Osteoblast (primary cell): ENCODE measurements around the gene GAST. TPM values are rescaled to one million over a fixed set of nuclear protein-coding genes. Genes with fewer than 3 reads are reported as not detected.

Experiments used
- DNase-seq: peaks from one replicate; pipeline ENCODE4 v3.0.0; 2011; ENCODE audit warnings: low spot score, mixed read lengths; ENCODE audit not compliant: insufficient read length; ENCODE audit errors: missing footprints
- H2AFZ ChIP-seq: 2 replicates; pipeline ENCODE4 v1.6.0; 2011; ENCODE audit warnings: mild to moderate bottlenecking, low read length
- H3K27ac ChIP-seq: 2 replicates; pipeline ENCODE4 v1.5.1; 2011; ENCODE audit warnings: mild to moderate bottlenecking, low read depth, low read length, moderate library complexity
- H3K27me3 ChIP-seq: 2 replicates; pipeline ENCODE4 v1.6.0; 2012; ENCODE audit warnings: mild to moderate bottlenecking, control low read depth, inconsistent platforms, low read length, moderate library complexity; ENCODE audit not compliant: insufficient read depth
- H3K36me3 ChIP-seq: 2 replicates; pipeline ENCODE4 v1.5.1; 2011; ENCODE audit warnings: mild to moderate bottlenecking, low read length, control low read depth, moderate library complexity; ENCODE audit not compliant: insufficient read depth
- H3K4me1 ChIP-seq: 2 replicates; pipeline ENCODE4 v1.5.1; 2011; ENCODE audit warnings: mild to moderate bottlenecking, low read length, control low read depth, moderate library complexity; ENCODE audit not compliant: insufficient read depth
- H3K4me2 ChIP-seq: 2 replicates; pipeline ENCODE4 v1.6.0; 2011; ENCODE audit warnings: mild to moderate bottlenecking, low read length; ENCODE audit not compliant: insufficient read depth
- H3K4me3 ChIP-seq: fragments of 200-600 bp; sonication (generic); 3 replicates; pipeline ENCODE4 v1.5.1; 2012; ENCODE audit warnings: mild to moderate bottlenecking, low read length, inconsistent platforms; ENCODE audit not compliant: insufficient read depth
- H3K79me2 ChIP-seq: 2 replicates; pipeline ENCODE4 v1.6.0; 2012; ENCODE audit warnings: mild to moderate bottlenecking, low read length, control low read depth, inconsistent platforms; ENCODE audit not compliant: insufficient read depth
- H3K9me3 ChIP-seq: 2 replicates; pipeline ENCODE4 v1.5.1; 2011; ENCODE audit warnings: low read depth, low read length, control low read depth
- H4K20me1 ChIP-seq: 2 replicates; pipeline ENCODE4 v1.6.0; 2012; ENCODE audit warnings: mild to moderate bottlenecking, low read length, control low read depth; ENCODE audit not compliant: insufficient read depth
- total RNA-seq: library from RNA; depleted of rRNA; stranded (reverse); fragments of >200 nt; gene quantifications from 2 replicates; pipeline ENCODE4 v1.2.3, GENCODE V29; 2012
- TF ChIP-seq, protein P1 (sequence below): IDR thresholded peaks from 2 replicates; pipeline ENCODE4 v1.5.1; 2011; ENCODE audit warnings: mild to moderate bottlenecking, low read depth, low read length, moderate library complexity; ENCODE audit errors: extremely low read depth

The GAST gene
- total RNA-seq, 1 donor: not detected

DNA sequence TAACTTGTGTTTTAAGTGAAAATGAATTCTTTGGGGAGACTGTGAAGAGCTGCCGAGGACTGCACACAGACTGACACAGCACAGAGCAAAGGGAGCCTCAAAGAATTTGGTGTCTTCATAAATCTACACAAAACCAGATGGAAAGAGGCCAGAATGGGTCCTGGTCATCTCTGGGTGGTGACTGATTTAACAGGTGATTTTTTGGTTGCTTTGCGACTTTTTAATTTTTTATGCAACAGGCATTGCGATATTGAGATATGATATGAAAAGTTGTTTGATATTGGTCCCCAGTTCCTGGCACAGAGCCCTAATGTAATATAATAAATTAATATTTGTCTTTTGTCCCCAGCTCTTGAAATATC lies 36.1 kb upstream of the GAST start:
- TF ChIP-seq, protein P1, sequence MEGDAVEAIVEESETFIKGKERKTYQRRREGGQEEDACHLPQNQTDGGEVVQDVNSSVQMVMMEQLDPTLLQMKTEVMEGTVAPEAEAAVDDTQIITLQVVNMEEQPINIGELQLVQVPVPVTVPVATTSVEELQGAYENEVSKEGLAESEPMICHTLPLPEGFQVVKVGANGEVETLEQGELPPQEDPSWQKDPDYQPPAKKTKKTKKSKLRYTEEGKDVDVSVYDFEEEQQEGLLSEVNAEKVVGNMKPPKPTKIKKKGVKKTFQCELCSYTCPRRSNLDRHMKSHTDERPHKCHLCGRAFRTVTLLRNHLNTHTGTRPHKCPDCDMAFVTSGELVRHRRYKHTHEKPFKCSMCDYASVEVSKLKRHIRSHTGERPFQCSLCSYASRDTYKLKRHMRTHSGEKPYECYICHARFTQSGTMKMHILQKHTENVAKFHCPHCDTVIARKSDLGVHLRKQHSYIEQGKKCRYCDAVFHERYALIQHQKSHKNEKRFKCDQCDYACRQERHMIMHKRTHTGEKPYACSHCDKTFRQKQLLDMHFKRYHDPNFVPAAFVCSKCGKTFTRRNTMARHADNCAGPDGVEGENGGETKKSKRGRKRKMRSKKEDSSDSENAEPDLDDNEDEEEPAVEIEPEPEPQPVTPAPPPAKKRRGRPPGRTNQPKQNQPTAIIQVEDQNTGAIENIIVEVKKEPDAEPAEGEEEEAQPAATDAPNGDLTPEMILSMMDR: no peak
- peaks cover 15% of the 10 kb centered on the region for H3K4me1 ChIP-seq
- no peaks in the 10 kb centered on the region for H3K36me3 ChIP-seq
- no peaks in the 10 kb centered on the region for H4K20me1 ChIP-seq
- DNase-seq: no peak
- H3K9me3 ChIP-seq: no peaks in the 10 kb centered on the region
- H3K4me3 ChIP-seq: no peak overlapping the region
- no peak overlapping the region for H3K4me2 ChIP-seq
- H3K79me2 ChIP-seq: no peaks in the 10 kb centered on the region
- peak overlapping the region; percentile 8 for H2AFZ ChIP-seq
- no peak overlapping the region for H3K27ac ChIP-seq
- H3K27me3 ChIP-seq: no peaks in the 10 kb centered on the region

DNA sequence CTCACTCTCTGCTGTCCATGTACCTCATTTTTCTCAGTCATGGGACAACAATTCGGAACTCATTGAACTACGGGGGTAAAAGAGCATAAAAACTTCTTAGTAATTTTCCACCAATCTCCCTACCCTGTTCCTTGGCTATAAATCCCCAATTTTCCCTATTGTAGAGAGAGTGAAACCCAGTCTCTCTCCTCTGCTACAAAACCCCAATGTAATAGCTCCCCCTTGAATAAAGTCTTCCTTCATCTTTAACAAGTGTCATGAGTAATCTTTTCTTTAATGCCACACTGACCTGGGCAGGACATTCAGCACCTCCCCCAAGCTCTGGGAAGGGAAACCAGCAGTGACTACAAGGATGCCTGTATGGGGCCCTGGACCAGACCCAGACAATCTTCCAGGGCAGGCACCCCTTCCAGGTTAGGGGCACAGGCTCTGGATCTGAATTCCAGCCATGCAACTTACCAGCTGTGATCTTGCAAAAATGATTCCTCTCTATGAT lies 33.7 kb upstream of the GAST start:
- Histone ChIP-seq H3K27me3 (peaks cover 3% of the 10 kb centered on the region), H4K20me1 (no peaks in the 10 kb centered on the region), H3K4me2 (peak overlapping the region; percentile 76), H3K4me1 (peaks cover 15% of the 10 kb centered on the region), H3K9me3 (no peaks in the 10 kb centered on the region), H3K79me2 (no peaks in the 10 kb centered on the region), H3K36me3 (no peaks in the 10 kb centered on the region), H3K27ac (peak overlapping the region; percentile 59), H3K4me3 (peak overlapping the region; percentile 55), H2AFZ (peak overlapping the region; percentile 86)
- TF ChIP-seq, protein P1: no peak
- no peak for DNase-seq

DNA sequence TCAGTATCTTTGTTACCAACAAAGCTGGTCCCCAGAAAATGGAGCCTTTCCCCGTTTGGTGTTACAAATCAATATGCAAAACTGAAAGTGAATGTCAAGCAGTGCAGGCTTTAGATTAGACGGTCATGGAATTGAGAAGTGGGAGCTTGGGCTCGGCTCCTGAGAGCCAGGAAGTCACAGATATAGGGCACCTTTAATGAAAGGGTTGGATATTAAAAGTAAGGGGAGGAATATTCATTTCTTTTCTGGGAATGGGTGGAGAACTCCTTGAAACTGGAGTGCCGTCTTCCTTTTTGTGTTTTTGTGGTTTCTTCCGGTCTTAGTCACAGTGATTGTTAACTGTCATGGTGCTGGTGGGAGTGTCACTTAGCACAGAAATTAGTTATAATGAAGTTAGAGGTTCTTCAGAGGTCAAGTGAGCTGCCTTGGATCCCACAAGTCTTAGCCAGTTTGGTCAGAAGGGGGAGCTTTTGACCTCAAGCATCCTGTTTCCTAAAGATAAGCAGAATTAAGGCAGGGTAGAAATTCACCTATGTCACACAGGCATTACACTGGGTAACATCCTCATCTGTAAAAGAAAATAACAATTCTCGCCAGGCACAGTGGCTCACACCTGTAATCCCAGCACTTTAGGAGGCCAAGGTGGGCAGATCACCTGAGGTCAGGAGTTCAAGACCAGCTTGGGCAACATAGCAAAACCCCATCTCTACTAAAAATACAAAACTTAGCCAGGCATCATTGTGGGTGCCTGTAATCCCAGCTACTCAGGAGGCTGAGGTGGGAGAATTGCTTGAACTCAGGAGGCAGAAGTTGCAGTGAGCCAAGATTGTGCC lies 33.0 kb upstream of the GAST start:
- peak overlapping the region; percentile 86 for H2AFZ ChIP-seq
- peak overlapping the region; percentile 59 for H3K27ac ChIP-seq
- H3K4me3 ChIP-seq: peak overlapping the region; percentile 55
- no peaks in the 10 kb centered on the region for H3K9me3 ChIP-seq
- no peaks in the 10 kb centered on the region for H3K36me3 ChIP-seq
- no peak for DNase-seq
- no peaks in the 10 kb centered on the region for H4K20me1 ChIP-seq
- H3K4me2 ChIP-seq: peak overlapping the region; percentile 76
- TF ChIP-seq, protein P1: peak; percentile 30
- H3K79me2 ChIP-seq: no peaks in the 10 kb centered on the region
- H3K27me3 ChIP-seq: peaks cover 4% of the 10 kb centered on the region
- H3K4me1 ChIP-seq: peaks cover 15% of the 10 kb centered on the region

GRCh38 chr17:41679740-41680425 lies 32.2 kb upstream of the GAST start:
- TF ChIP-seq, protein P1: no peak
- no peak overlapping the region for H2AFZ ChIP-seq
- no peaks in the 10 kb centered on the region for H3K79me2 ChIP-seq
- peaks cover 15% of the 10 kb centered on the region for H3K4me1 ChIP-seq
- no peak for DNase-seq
- H3K9me3 ChIP-seq: no peaks in the 10 kb centered on the region
- H3K4me3 ChIP-seq: no peak overlapping the region
- H4K20me1 ChIP-seq: no peaks in the 10 kb centered on the region
- H3K27me3 ChIP-seq: peaks cover 6% of the 10 kb centered on the region
- no peak overlapping the region for H3K4me2 ChIP-seq
- H3K36me3 ChIP-seq: no peaks in the 10 kb centered on the region
- H3K27ac ChIP-seq: no peak overlapping the region
